DMS153 treated with DMSO at 0.1 percent for 48 hours (cell line): ENCODE results near the gene OR14A16.

Source experiments
- DNase-seq: peaks from one replicate; lab custom pipeline; 2025; ENCODE audit not compliant: unreplicated experiment; lab: John Stamatoyannopoulos, UW

Gene OR14A16

GRCh38 chr1:247769603-247770002, 54.3 kb downstream of the OR14A16 start:
- no peak for DNase-seq
